RWPE2 (cell line): ENCODE data around the gene PDCD1.
A peak's percentile ranks its signal among the peaks of the same experiment; 100 is the strongest.
"Not testable (repeated sequence)": the region's sequence is repeated elsewhere in the genome, so short reads cannot be mapped to it uniquely, and the experiment has no call there.

ENCODE experiments used
- ATAC-seq: fragments of 200-7000 bp; cut with Tn5 transposase; 3 replicates; pipeline ENCODE4 v1.9.1; 2021; ENCODE audit warnings: low read depth
- DNase-seq: peaks from one replicate; pipeline ENCODE4 v3.0.0-alpha.2; 2020; ENCODE audit warnings: low spot score
- H3K27ac ChIP-seq: fragments of 450-650 bp; 2 replicates; pipeline ENCODE4 v1.5.1; 2017; ENCODE audit warnings: mild to moderate bottlenecking; ENCODE audit not compliant: poor library complexity, severe bottlenecking
- H3K27me3 ChIP-seq: fragments of 250-450 bp; sonication (Bioruptor Pico); 2 replicates; pipeline ENCODE4 v1.5.1; 2021; ENCODE audit warnings: mild to moderate bottlenecking, moderate library complexity; ENCODE audit not compliant: insufficient read depth, poor library complexity, severe bottlenecking
- H3K36me3 ChIP-seq: fragments of 250-450 bp; sonication (Bioruptor Pico); 2 replicates; pipeline ENCODE4 v1.5.1; 2020; ENCODE audit warnings: low read depth, mild to moderate bottlenecking, moderate library complexity
- H3K4me1 ChIP-seq: fragments of 250-450 bp; sonication (Bioruptor Pico); 2 replicates; pipeline ENCODE4 v1.5.1; 2021; ENCODE audit warnings: mild to moderate bottlenecking, moderate library complexity; ENCODE audit not compliant: insufficient read depth, poor library complexity, severe bottlenecking
- H3K4me3 ChIP-seq: fragments of 250-450 bp; sonication (Bioruptor Pico); 2 replicates; pipeline ENCODE4 v1.5.1; 2021; ENCODE audit warnings: mild to moderate bottlenecking, moderate library complexity; ENCODE audit not compliant: severe bottlenecking
- H3K9me3 ChIP-seq: fragments of 250-450 bp; sonication (Bioruptor Pico); 2 replicates; pipeline ENCODE4 v1.5.1; 2021; ENCODE audit warnings: mild to moderate bottlenecking, moderate library complexity; ENCODE audit not compliant: severe bottlenecking
- TF ChIP-seq, protein P1 (sequence below): fragments of 450-650 bp; IDR thresholded peaks from one replicate; pipeline ENCODE4 v1.5.1; 2017; ENCODE audit warnings: mild to moderate bottlenecking, moderate library complexity; ENCODE audit not compliant: poor library complexity, severe bottlenecking

The PDCD1 gene

DNA sequence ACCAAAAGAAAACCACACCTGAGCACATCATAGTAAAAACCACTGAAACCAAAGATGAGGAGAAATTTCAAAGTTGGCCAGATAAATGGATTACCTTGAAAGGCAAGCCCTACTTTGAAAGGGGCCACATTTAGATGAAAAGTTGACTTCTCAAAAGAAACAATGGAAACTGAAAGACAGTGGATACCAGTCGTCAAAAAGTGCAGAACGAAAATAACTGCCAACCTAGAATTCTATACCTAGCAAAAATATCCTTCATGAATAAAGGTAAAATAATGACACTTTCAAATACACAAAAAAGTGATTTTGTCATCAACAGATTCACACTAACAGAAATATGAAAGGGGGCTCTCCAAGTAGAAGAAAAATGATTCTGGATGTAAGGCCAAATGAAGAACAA is 31.3 kb downstream of the PDCD1 start:
- peaks cover 3% of the 10 kb centered on the region for H3K9me3 ChIP-seq
- no peaks in the 10 kb centered on the region for H3K4me1 ChIP-seq
- TF ChIP-seq, protein P1, sequence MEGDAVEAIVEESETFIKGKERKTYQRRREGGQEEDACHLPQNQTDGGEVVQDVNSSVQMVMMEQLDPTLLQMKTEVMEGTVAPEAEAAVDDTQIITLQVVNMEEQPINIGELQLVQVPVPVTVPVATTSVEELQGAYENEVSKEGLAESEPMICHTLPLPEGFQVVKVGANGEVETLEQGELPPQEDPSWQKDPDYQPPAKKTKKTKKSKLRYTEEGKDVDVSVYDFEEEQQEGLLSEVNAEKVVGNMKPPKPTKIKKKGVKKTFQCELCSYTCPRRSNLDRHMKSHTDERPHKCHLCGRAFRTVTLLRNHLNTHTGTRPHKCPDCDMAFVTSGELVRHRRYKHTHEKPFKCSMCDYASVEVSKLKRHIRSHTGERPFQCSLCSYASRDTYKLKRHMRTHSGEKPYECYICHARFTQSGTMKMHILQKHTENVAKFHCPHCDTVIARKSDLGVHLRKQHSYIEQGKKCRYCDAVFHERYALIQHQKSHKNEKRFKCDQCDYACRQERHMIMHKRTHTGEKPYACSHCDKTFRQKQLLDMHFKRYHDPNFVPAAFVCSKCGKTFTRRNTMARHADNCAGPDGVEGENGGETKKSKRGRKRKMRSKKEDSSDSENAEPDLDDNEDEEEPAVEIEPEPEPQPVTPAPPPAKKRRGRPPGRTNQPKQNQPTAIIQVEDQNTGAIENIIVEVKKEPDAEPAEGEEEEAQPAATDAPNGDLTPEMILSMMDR, result no peak
- H3K27me3 ChIP-seq, result no peaks in the 10 kb centered on the region
- no peak overlapping the region for H3K27ac ChIP-seq
- no peak for ATAC-seq
- no peak overlapping the region for H3K4me3 ChIP-seq
- no peak for DNase-seq
- no peaks in the 10 kb centered on the region for H3K36me3 ChIP-seq

DNA sequence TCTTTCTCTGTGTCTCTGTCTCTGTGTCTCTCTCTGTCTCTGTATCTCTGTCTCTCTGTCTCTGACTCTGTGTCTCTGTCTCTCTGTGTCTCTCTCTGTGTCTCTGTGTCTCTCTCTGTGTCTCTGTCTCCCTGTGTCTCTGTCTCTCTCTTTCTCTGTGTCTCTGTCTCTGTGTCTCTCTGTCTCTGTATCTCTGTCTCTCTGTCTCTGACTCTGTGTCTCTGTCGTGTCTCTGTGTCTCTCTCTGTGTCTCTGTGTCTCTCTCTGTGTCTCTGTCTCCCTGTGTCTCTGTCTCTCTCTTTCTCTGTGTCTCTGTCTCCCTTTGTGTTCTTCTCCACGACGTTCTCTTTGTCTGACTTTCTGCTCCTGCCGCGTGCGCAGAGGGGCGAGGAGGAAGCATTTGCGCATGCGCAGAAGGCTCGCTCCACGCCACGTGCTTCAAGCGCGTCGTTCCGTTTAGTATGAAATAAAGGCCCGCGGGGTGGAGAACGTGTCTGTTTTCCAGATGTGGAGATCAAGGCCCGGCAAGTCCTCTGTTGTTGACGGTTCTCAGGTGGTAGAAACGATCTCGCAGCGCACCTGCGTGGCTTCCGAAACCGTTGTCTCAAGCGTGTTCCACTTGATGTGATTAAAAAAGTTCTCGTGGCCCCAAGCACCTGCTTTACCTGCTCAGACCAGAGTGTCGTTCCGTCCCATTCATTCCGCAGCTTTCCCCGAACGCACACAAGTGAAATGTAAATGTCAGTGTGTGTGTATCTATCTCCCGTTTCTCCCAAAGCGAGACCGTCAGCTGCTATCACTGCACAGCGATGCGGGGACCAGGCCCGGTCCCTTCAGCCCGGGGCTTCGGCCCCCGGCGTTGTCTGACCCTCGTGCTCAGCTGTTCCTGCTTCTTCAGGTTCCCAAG is 34.9 kb downstream of the PDCD1 start:
- not testable (repeated sequence) for ATAC-seq, H3K27me3 ChIP-seq, H3K36me3 ChIP-seq, H3K4me1 ChIP-seq, H3K9me3 ChIP-seq, DNase-seq, H3K27ac ChIP-seq, H3K4me3 ChIP-seq

DNA sequence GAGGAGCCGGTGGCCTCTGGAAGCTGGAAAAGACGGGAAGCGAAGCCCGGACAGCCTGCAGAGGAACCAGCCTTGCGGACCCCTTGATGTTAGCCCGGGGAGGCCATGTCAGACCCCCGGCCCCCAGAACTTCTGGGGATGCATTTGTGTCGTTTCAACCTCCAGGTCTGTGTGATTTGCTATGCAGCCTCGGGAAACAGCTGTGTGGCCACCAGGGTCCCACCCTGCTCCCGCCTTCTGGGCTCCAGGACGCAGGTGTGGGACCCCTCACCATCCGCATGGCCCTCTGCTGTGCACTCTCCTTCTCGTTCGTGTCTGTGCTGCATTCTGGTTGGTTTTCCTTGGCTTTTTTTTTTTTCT is 36.5 kb downstream of the PDCD1 start:
- no peak for ATAC-seq
- TF ChIP-seq, protein P1, result no peak
- H3K27ac ChIP-seq, result no peak overlapping the region

DNA sequence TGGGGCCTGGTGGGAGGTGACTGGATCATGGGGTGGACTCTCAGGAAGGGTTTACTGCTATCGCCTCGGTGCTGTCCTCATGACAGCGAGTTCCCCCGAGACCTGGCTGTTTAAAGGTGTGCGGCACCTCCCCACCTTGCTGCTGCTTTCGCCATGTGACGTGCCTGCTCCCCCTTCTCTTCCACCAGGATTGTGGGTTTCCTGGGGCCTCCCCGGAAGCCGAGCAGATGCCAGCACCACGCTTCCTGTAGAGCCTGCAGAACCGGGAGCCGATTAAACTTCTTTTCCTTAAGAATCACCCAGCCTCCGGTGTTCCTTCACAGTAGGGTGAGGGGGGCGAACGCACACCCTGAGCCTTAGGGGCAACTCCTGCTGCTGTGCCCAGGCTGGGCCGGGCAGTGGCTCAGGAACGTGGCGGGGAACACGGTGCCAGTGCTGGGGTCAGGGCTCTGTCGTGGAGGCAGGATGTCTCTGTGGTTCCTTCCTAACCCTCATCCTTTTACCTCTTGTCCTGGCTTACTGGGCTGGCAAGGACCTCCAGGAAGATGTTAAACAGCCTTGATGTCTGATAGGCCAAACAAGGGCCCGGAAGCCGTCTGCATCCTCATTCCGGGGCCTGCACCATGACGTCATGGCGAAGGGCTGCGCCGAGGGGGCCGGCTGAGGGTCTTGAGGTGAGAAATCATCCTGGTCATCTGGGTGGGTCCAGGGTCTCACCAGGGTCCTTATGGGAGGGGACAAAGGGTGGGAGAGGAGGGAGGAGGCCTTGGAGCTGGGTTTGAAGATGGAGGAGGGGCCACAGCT is 37.0 kb downstream of the PDCD1 start:
- H3K9me3 ChIP-seq, result no peaks in the 10 kb centered on the region
- ATAC-seq (no peak), DNase-seq (no peak)
- no peak overlapping the region for H3K4me3 ChIP-seq
- H3K4me1 ChIP-seq, result no peaks in the 10 kb centered on the region
- H3K36me3 ChIP-seq, result no peaks in the 10 kb centered on the region
- TF ChIP-seq, protein P1, result no peak
- H3K27ac ChIP-seq, result no peak overlapping the region
- H3K27me3 ChIP-seq, result no peaks in the 10 kb centered on the region

More for the DNA sequence above, 36.5 kb downstream of the PDCD1 start:
- no peak for DNase-seq
- no peaks in the 10 kb centered on the region for H3K27me3 ChIP-seq
- H3K4me1 ChIP-seq, result no peaks in the 10 kb centered on the region
- no peak overlapping the region for H3K4me3 ChIP-seq
- peaks cover 2% of the 10 kb centered on the region for H3K9me3 ChIP-seq
- H3K36me3 ChIP-seq, result no peaks in the 10 kb centered on the region

DNA sequence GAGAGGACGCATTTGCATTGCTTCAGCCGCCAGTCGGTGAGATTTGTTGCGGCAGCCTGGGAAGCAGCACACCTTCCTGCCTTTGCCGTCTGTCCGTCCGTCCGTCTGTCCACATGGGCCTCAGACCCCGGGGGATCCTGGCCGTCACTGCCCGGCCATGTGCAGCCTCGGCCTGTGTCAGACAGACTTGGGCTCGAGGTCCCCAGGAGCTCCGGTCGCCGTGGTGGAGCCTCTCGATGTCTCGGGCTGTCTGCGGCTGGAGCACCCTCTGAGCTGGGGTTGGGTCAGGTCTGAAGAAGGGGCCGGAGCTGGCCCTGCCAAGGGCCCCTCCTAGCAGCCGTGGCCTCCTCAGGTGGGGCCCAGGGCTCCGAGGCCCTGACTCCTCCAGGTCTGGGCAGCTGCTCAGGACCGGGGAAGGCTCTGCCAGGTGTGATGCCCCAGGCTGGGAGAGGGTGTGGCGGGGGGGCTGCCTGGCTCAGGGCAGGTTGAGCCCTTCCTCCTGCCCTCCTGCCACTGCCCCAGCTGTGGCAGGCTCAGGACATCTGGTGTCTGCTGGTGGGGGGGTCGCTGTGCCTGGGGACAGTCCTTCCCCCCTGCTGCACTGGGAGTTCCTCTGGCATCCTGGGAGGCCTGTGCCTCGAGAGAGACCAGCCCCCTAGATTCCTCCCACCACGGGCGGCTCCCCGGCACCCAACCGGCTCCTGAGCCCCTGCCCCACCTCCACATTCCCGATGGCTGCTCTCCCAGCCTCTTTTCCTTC is 37.9 kb downstream of the PDCD1 start:
- no peak overlapping the region for H3K4me3 ChIP-seq
- TF ChIP-seq, protein P1, result no peak
- no peaks in the 10 kb centered on the region for H3K27me3 ChIP-seq
- no peak overlapping the region for H3K27ac ChIP-seq
- no peak for DNase-seq
- H3K36me3 ChIP-seq, result no peaks in the 10 kb centered on the region
- H3K9me3 ChIP-seq, result no peaks in the 10 kb centered on the region
- peak; percentile 12; the same call in 1 of the 3 replicates for ATAC-seq
- H3K4me1 ChIP-seq, result no peaks in the 10 kb centered on the region

DNA sequence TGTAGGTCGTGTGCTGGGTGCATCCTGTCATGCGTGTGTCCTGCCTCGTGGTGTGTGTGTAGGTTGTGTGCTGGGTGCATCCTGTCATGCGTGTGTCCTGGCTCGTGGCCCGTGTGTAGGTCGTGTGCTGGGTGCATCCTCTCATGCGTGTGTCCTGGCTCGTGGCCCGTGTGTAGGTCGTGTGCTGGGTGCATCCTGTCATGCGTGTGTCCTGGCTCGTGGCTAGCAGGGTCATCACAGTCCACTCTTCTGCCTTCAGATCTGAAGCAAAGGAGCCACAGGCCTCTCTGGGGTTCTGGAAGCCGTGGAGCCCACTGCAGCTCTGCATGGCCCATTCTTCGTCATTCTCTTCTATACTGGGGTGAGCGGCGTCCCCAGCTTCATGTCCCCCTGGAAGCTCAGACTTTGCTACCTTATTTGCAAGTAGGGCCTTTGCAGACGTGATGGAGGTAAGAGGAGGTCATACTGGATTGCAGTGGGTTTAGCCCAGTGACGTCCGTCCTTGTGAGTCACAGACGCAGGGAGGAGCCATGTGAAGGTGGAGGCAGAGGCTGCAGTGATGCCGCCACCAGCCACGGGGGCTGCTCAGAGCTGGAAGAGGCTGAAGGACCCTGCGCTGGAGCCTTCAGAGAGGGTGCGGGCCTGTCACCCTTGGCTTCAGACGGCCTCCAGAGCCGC is 38.6 kb downstream of the PDCD1 start:
- H3K27me3 ChIP-seq, DNase-seq, H3K4me1 ChIP-seq, H3K27ac ChIP-seq, H3K36me3 ChIP-seq, H3K9me3 ChIP-seq, ATAC-seq, H3K4me3 ChIP-seq: not testable (repeated sequence)
